Calu3 (cell line): ENCODE measurements around the gene OVAAL. TPM values are rescaled to one million over a fixed set of nuclear protein-coding genes. Genes with fewer than 3 reads are reported as not detected.

Source experiments
- BruUV-seq: library from RNA; stranded (reverse); fragments of 400-500 nt; replicated peaks from 2 replicates; lab custom pipeline; 2021; lab: Mats Ljungman, UMichigan
- CTCF ChIA-PET: fragments of 300-600 bp; sonication (Branson Sonifier 250); formaldehyde crosslinking; loops from one replicate; lab custom pipeline; 2022; ENCODE audit warnings: antibody characterized with exemption; lab: Charles Lee
- DNase-seq: peaks from one replicate; pipeline ENCODE4 v3.0.0; 2022
- H3K27ac Mint-ChIP-seq: one replicate; pipeline ENCODE4 v1.8.0; 2022; ENCODE audit warnings: mixed read lengths; ENCODE audit not compliant: unreplicated experiment
- H3K27me3 Mint-ChIP-seq: one replicate; pipeline ENCODE4 v1.8.0; 2022; ENCODE audit warnings: mixed read lengths; ENCODE audit not compliant: unreplicated experiment
- H3K36me3 Mint-ChIP-seq: one replicate; pipeline ENCODE4 v1.8.0; 2022; ENCODE audit warnings: mild to moderate bottlenecking, moderate library complexity, mixed read lengths; ENCODE audit not compliant: insufficient read depth, unreplicated experiment
- H3K4me1 Mint-ChIP-seq: one replicate; pipeline ENCODE4 v1.8.0; 2022; ENCODE audit warnings: mild to moderate bottlenecking, low read depth, mixed read lengths; ENCODE audit not compliant: unreplicated experiment
- H3K4me3 Mint-ChIP-seq: one replicate; pipeline ENCODE4 v1.8.0; 2022; ENCODE audit warnings: mild to moderate bottlenecking, low read depth, moderate library complexity, mixed read lengths; ENCODE audit not compliant: unreplicated experiment
- H3K9me3 Mint-ChIP-seq: one replicate; pipeline ENCODE4 v1.8.0; 2022; ENCODE audit warnings: low read depth, mixed read lengths; ENCODE audit not compliant: unreplicated experiment
- CTCF ChIP-seq: fragments of 200-600 bp; IDR thresholded peaks from one replicate; pipeline ENCODE4 v1.8.0; 2022; ENCODE audit warnings: antibody characterized with exemption; ENCODE audit not compliant: unreplicated experiment
- intact Hi-C: fragments of 100-400 bp; cut with micrococcal nuclease; formaldehyde crosslinking; loops from one replicate; pipeline ENCODE4 v1.10.0; 2022; ENCODE audit not compliant: unreplicated experiment
- total RNA-seq: library from RNA; stranded (reverse); gene quantifications from 2 replicates; pipeline ENCODE4 v1.2.3, GENCODE V29; 2022

Gene OVAAL
- total RNA-seq, 1 experiment from 2014 or later: not detected

- no peak for DNase-seq
- TF ChIP-seq CTCF: no peak
- Mint-ChIP-seq H3K27ac (no peak overlapping the region), H3K36me3 (no peaks in the 10 kb centered on the region), H3K4me3 (no peak overlapping the region), H3K9me3 (no peaks in the 10 kb centered on the region), H3K27me3 (no peaks in the 10 kb centered on the region), H3K4me1 (peaks cover 32% of the 10 kb centered on the region)
- no TSS peak for BruUV-seq
- intact Hi-C loops: no loop called here
- CTCF ChIA-PET: interaction anchor here (1.3 kb wide), 1 partner anchor 280 kb away, joined by 4 read pairs; no protein-coding TSS in a partner anchor
Observed at GRCh38 chr1:180581635-180582039, 22.9 kb downstream of the OVAAL start.

- H3K9me3 Mint-ChIP-seq: no peaks in the 10 kb centered on the region
- intact Hi-C loops: no loop called here
- no peak for DNase-seq
- peak overlapping the region; percentile 16 for H3K4me3 Mint-ChIP-seq
- CTCF ChIA-PET: interaction anchor here (1.0 kb wide), 1 partner anchor 46 kb away, joined by 3 read pairs; no protein-coding TSS in a partner anchor
- TF ChIP-seq CTCF: no peak
- peak overlapping the region; percentile 84 for H3K27ac Mint-ChIP-seq
- H3K4me1 Mint-ChIP-seq: peaks cover 34% of the 10 kb centered on the region
- no TSS peak for BruUV-seq
- no peaks in the 10 kb centered on the region for H3K27me3 Mint-ChIP-seq
- H3K36me3 Mint-ChIP-seq: no peaks in the 10 kb centered on the region
Observed at GRCh38 chr1:180584869-180585268, 26.1 kb downstream of the OVAAL start.

- Mint-ChIP-seq H3K9me3 (no peaks in the 10 kb centered on the region), H3K27ac (peak overlapping the region; percentile 84), H3K27me3 (no peaks in the 10 kb centered on the region), H3K36me3 (no peaks in the 10 kb centered on the region), H3K4me3 (no peak overlapping the region), H3K4me1 (peaks cover 25% of the 10 kb centered on the region)
- intact Hi-C loops: no loop called here
- CTCF ChIA-PET: interaction anchor here (0.8 to 1.2 kb wide), 5 partner anchors 13 to 65 kb away, joined by 3 read pairs; no protein-coding TSS in a partner anchor
- TF ChIP-seq CTCF: no peak
- no TSS peak for BruUV-seq
- DNase-seq: no peak
Observed at GRCh38 chr1:180585994-180586359, 27.2 kb downstream of the OVAAL start.

GRCh38 chr1:180586671-180587155, 27.9 kb downstream of the OVAAL start:
- intact Hi-C loops: no loop called here
- BruUV-seq: no TSS peak
- CTCF ChIA-PET: interaction anchor here (0.6 to 1.0 kb wide), 5 partner anchors 12 to 66 kb away, joined by 3 read pairs; no protein-coding TSS in a partner anchor

More at GRCh38 chr1:180586671-180587155, 27.9 kb downstream of the OVAAL start:
- Mint-ChIP-seq H3K27me3 (no peaks in the 10 kb centered on the region), H3K9me3 (no peaks in the 10 kb centered on the region), H3K36me3 (no peaks in the 10 kb centered on the region), H3K27ac (no peak overlapping the region), H3K4me1 (peaks cover 25% of the 10 kb centered on the region), H3K4me3 (no peak overlapping the region)
- no peak for TF ChIP-seq CTCF
- DNase-seq: peak; percentile 61
